Kidney epithelial cell (primary cell): Measurements from ENCODE around the gene CPNE4. TPM values are rescaled to one million over a fixed set of nuclear protein-coding genes. Genes with fewer than 3 reads are reported as not detected.

ENCODE experiments used
- DNase-seq: peaks from one replicate; pipeline ENCODE4 v3.0.0-alpha.2; 2010; ENCODE audit warnings: low read depth
- H3K27me3 ChIP-seq: 2 replicates; pipeline ENCODE4 v1.6.0; 2011; ENCODE audit warnings: low read length; ENCODE audit not compliant: control insufficient read depth, insufficient read depth
- H3K36me3 ChIP-seq: 2 replicates; pipeline ENCODE4 v1.5.1; 2011; ENCODE audit warnings: low read length; ENCODE audit not compliant: control insufficient read depth, insufficient read depth
- H3K4me3 ChIP-seq: 2 replicates; pipeline ENCODE4 v1.5.1; 2011; ENCODE audit warnings: low read depth, mild to moderate bottlenecking, control low read depth, low read length
- CTCF ChIP-seq: IDR thresholded peaks from 2 replicates; pipeline ENCODE4 v1.5.1; 2011; ENCODE audit warnings: mild to moderate bottlenecking, moderate library complexity, low read length, control low read depth, inconsistent platforms; ENCODE audit not compliant: insufficient read depth, poor library complexity, severe bottlenecking
- total RNA-seq: library from RNA; depleted of rRNA; stranded (reverse); fragments of >200 nt; gene quantifications from 2 replicates; pipeline ENCODE4 v1.2.3, GENCODE V29; 2015

The CPNE4 gene
- total RNA-seq, 1 donor from 2014 or later, result 3.7 TPM

GRCh38 chr3:131705099-131705498, 329.7 kb downstream of the CPNE4 start:
- Histone ChIP-seq H3K4me3 (no peak overlapping the region), H3K36me3 (no peaks in the 10 kb centered on the region), H3K27me3 (no peaks in the 10 kb centered on the region)
- TF ChIP-seq CTCF, result no peak
- DNase-seq, result no peak

GRCh38 chr3:131704098-131704497, 330.7 kb downstream of the CPNE4 start:
- no peaks in the 10 kb centered on the region for H3K36me3 ChIP-seq
- no peak for DNase-seq
- H3K4me3 ChIP-seq, result no peak overlapping the region
- no peak for TF ChIP-seq CTCF
- no peaks in the 10 kb centered on the region for H3K27me3 ChIP-seq

- Histone ChIP-seq H3K36me3 (no peaks in the 10 kb centered on the region), H3K4me3 (no peak overlapping the region), H3K27me3 (no peaks in the 10 kb centered on the region)
- TF ChIP-seq CTCF, result no peak
- no peak for DNase-seq
Measured at GRCh38 chr3:131702146-131702545, 332.7 kb downstream of the CPNE4 start.

- Histone ChIP-seq H3K36me3 (no peaks in the 10 kb centered on the region), H3K27me3 (no peaks in the 10 kb centered on the region), H3K4me3 (no peak overlapping the region)
- no peak for TF ChIP-seq CTCF
- DNase-seq, result no peak
Measured at GRCh38 chr3:131701153-131701770, 333.6 kb downstream of the CPNE4 start.

GRCh38 chr3:131699001-131699400, 335.8 kb downstream of the CPNE4 start:
- TF ChIP-seq CTCF, result no peak
- no peaks in the 10 kb centered on the region for H3K36me3 ChIP-seq
- no peak overlapping the region for H3K4me3 ChIP-seq
- no peaks in the 10 kb centered on the region for H3K27me3 ChIP-seq
- DNase-seq, result no peak

- TF ChIP-seq CTCF, result no peak
- DNase-seq, result no peak
- H3K27me3 ChIP-seq, result no peaks in the 10 kb centered on the region
- H3K36me3 ChIP-seq, result no peaks in the 10 kb centered on the region
- no peak overlapping the region for H3K4me3 ChIP-seq
Measured at GRCh38 chr3:131694376-131694775, 340.4 kb downstream of the CPNE4 start.
